K562 (cell line): Measurements from ENCODE around the gene HLA-DOA. TPM values are rescaled to one million over a fixed set of nuclear protein-coding genes. Genes with fewer than 3 reads are reported as not detected.

Source experiments
- ARHGAP35 ChIP-seq: fragments of 450-650 bp; IDR thresholded peaks from 2 replicates; pipeline ENCODE4 v1.6.1; 2018; ENCODE audit not compliant: partially characterized antibody
- BCL6 ChIP-seq: fragments of 250-450 bp; sonication (Bioruptor Pico); IDR thresholded peaks from 2 replicates; pipeline ENCODE4 v1.4.0; 2020
- BHLHE40 ChIP-seq: IDR thresholded peaks from 2 replicates; pipeline ENCODE4 v1.6.1; 2011; ENCODE audit warnings: low read length, improper control_type of control experiment
- CBX2 ChIP-seq: fragments of 200-600 bp; sonication (generic); IDR thresholded peaks from one replicate; pipeline ENCODE4 v1.6.1; 2012; ENCODE audit warnings: mild to moderate bottlenecking, low read length, inconsistent platforms; ENCODE audit not compliant: insufficient read depth, poor library complexity, severe bottlenecking
- GABPB1 ChIP-seq: sonication (generic); formaldehyde crosslinking; IDR thresholded peaks from 2 replicates; pipeline ENCODE4 v1.8.0; 2022; ENCODE audit warnings: mild to moderate bottlenecking, missing genetic modification reagents
- HDAC3 ChIP-seq: fragments of 450-650 bp; IDR thresholded peaks from 2 replicates; pipeline ENCODE4 v1.6.1; 2018; ENCODE audit warnings: borderline replicate concordance, mild to moderate bottlenecking, moderate library complexity; ENCODE audit not compliant: partially characterized antibody
- SRSF7 ChIP-seq: fragments of 200-400 bp; formaldehyde crosslinking; optimal IDR thresholded peaks from 2 replicates; pipeline ENCODE3; 2017; ENCODE audit warnings: mild to moderate bottlenecking, low read depth, low read length
- TCFL5 ChIP-seq: fragments of 250-450 bp; sonication (Bioruptor Pico); conservative IDR thresholded peaks from 2 replicates; pipeline ENCODE4 v1.6.1; 2021; ENCODE audit warnings: mild to moderate bottlenecking, moderate library complexity, matching md5 sums
- ZFP36 ChIP-seq: fragments of 150-350 bp; IDR thresholded peaks from 2 replicates; pipeline ENCODE4 v1.6.1; 2018; ENCODE audit warnings: low read length, low read depth; ENCODE audit not compliant: partially characterized antibody
- ZNF121 ChIP-seq: sonication (generic); formaldehyde crosslinking; conservative IDR thresholded peaks from 2 replicates; pipeline ENCODE4 v1.8.0; 2022; ENCODE audit warnings: missing genetic modification reagents
- ZZZ3 ChIP-seq: fragments of 450-650 bp; IDR thresholded peaks from 2 replicates; pipeline ENCODE4 v1.6.1; 2016; ENCODE audit warnings: antibody characterized with exemption, mild to moderate bottlenecking, moderate library complexity
- polyA plus RNA-seq, 8 experiments: library from polyadenylated mRNA; depleted of rRNA in 4 of 8; stranded (reverse) in 5 of 8; unstranded in 3 of 8; fragments of >200 nt; fragmentation: Nextera tagmentation in 2 of 8; fragmentation: Illumina TruSeq in 1 of 8; extraction: Ambion mirVana in 2 of 8; extraction: Trizol in 1 of 8; gene quantifications; 2 replicates each; pipeline versions ENCODE4 v1.2.1 to v1.2.3, GENCODE V29; 2011 to 2014; ENCODE audit warnings: inconsistent platforms in 1 of 8, missing spikeins in 1 of 8
- total RNA-seq, 7 experiments: library from RNA; depleted of rRNA in 6 of 7; stranded (reverse); fragments of >200 nt in 6 of 7; fragmentation: Illumina TruSeq in 2 of 7; extraction: Trizol in 2 of 7; gene quantifications; 2 replicates each; pipeline versions ENCODE4 v1.2.1 to v1.2.3, GENCODE V29; 2011 to 2021; ENCODE audit warnings: low replicate concordance in 1 of 7
- TF ChIP-seq, protein P1 (sequence below): sonication (generic); formaldehyde crosslinking; IDR thresholded peaks from 2 replicates; pipeline ENCODE4 v1.5.0; 2020; ENCODE audit warnings: missing genetic modification reagents
- TF ChIP-seq, protein P2 (sequence below): fragments of 450-650 bp; IDR thresholded peaks from 2 replicates; pipeline ENCODE4 v1.7.0; 2016; ENCODE audit warnings: borderline replicate concordance
- TF ChIP-seq, protein P3 (sequence below): sonication (generic); formaldehyde crosslinking; IDR thresholded peaks from 2 replicates; pipeline ENCODE4 v1.8.0; 2022; ENCODE audit warnings: mild to moderate bottlenecking, missing genetic modification reagents

The HLA-DOA gene
- total and polyA plus RNA-seq, 9 of the 15 experiments (the other 6 are each of a cell fraction or from before 2014, with no cell fraction given), result 0.07 TPM; not detected in 8

DNA sequence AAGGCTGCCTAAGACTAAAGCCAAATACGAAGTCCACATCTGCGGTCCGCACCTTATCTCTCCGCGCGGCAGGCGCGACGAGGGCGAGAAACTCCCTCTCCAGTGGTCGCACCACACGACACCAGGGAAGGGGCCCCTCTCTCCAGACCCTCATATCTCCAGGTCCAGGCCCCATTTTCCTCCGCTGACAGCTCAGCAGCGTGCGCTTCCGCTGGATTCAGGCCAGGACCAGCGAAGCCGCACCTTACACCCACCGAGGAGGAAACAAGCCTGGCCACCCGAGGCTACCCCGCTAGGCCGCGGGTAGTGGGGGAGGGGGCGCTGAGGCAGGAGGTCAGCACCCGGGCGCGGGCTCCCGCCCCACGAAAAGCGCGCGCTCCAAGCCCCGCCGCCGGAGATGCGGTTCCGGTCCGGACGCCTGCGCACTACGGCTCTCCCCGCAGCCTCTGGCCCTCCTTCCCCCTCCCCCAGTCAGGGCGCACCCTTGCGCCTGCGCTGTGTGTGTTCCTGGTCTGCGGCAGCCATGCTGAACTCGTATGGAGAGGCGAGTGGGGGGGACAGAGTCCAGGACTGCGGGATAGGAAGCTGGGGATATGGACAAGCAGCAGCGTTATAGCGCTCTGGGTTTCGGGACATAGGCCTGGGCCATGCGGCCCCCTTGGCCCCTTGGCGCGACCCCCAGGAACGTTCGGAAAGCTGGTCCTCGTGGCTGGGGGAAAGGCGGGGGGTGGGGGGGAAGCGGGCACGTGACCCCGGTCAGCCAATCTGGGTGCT, 41.1 kb downstream of the HLA-DOA start, which contains the start of gene BRD2 (continued):
- TF ChIP-seq, protein P1, sequence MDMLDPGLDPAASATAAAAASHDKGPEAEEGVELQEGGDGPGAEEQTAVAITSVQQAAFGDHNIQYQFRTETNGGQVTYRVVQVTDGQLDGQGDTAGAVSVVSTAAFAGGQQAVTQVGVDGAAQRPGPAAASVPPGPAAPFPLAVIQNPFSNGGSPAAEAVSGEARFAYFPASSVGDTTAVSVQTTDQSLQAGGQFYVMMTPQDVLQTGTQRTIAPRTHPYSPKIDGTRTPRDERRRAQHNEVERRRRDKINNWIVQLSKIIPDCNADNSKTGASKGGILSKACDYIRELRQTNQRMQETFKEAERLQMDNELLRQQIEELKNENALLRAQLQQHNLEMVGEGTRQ (CRISPR knock-in tag), result peak; percentile 94
- no peak for TF ChIP-seq CBX2
- peak; percentile 38 for TF ChIP-seq ZFP36
- TF ChIP-seq GABPB1 (CRISPR knock-in tag), result peak; percentile 79
- TF ChIP-seq BCL6, result no peak
- TF ChIP-seq BHLHE40, result peak; percentile 82
- TF ChIP-seq, protein P2, sequence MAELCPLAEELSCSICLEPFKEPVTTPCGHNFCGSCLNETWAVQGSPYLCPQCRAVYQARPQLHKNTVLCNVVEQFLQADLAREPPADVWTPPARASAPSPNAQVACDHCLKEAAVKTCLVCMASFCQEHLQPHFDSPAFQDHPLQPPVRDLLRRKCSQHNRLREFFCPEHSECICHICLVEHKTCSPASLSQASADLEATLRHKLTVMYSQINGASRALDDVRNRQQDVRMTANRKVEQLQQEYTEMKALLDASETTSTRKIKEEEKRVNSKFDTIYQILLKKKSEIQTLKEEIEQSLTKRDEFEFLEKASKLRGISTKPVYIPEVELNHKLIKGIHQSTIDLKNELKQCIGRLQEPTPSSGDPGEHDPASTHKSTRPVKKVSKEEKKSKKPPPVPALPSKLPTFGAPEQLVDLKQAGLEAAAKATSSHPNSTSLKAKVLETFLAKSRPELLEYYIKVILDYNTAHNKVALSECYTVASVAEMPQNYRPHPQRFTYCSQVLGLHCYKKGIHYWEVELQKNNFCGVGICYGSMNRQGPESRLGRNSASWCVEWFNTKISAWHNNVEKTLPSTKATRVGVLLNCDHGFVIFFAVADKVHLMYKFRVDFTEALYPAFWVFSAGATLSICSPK, result 0 out of 2 replicates have a peak, but pooled peaks have one; percentile 51
- TF ChIP-seq TCFL5 (CRISPR knock-in tag), result no peak
- TF ChIP-seq ZZZ3, result no peak
- TF ChIP-seq SRSF7, result no peak
- TF ChIP-seq, protein P3, sequence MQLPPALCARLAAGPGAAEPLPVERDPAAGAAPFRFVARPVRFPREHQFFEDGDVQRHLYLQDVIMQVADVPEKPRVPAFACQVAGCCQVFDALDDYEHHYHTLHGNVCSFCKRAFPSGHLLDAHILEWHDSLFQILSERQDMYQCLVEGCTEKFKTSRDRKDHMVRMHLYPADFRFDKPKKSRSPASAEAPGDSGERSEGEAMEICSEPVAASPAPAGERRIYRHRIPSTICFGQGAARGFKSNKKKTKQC (CRISPR knock-in tag), result peak; percentile 89; the same call in 1 of the 2 replicates
- 0 out of 2 replicates have a peak, but pooled peaks have one; percentile 7 for TF ChIP-seq ZNF121
- no peak for TF ChIP-seq ARHGAP35
- no peak for TF ChIP-seq HDAC3
